ENCODE results near the gene RAD18.

Gene RAD18

DNA sequence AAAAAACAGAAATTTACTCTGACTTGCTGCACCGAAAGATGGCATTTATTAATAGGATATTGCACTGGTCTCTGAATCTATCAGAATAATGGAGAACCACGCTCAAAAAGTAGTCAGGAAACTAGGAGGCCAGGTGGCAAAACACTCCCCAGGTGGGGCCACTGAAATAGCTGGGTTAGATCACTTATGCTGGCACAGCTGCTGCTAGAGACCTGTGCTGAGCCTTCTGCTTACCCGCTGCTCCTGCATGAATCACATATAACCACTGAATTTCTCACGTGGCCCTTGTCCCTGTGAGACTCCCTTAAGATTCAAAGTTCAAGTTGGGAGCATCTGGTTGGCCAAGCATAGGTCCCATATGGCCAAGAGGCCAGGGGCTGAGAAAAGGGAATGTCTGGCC, 127.9 kb downstream of the RAD18 start:
- DNase-seq (ENCODE audit: low spot score), result no peak

DNA sequence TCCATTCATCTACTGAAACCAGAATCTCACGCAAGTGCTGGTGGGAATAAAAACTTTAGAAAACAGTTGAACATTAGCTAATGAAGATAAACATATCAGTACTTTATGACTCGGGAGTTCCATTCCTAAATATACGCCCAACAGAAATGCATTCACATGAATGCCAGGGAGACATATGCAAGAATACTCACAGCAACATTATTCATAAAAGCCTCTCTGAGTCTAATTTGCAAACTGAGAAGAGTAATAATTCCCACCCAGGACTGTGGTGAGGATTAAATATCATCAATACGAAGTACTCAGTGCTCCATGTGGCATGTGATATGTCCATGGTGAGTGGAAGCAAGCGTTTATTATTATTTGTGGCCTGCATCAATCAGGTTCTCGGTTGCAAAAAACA, 128.3 kb downstream of the RAD18 start:
- no peak for DNase-seq (ENCODE audit: low spot score)

DNA sequence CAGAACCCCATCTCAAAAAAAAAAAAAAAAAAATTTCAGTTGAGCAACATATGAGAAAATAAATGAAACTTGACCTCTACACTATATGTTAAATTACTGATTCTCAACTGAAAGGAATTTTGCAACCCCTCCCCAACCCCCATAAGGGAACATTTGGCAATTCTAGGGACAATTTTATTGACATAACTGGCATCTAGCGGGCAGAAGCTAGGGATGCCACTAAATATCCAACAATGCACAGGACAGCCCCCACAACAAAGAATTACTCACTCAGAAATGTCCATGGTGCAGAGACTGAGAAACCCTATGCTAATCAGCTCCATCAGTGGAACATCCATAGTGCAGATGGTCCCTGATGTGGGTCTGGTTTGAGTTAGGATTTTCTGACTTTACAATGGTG, 135.6 kb downstream of the RAD18 start:
- no peak for DNase-seq (ENCODE audit: low spot score)
